Tibial artery (tissue), 4 donors: ENCODE measurements around the gene NDUFA13.

ENCODE experiments used
- DNase-seq, 2 donors: peaks; one replicate each; pipeline ENCODE4 v3.0.0-alpha.2; 2019
- H3K27ac ChIP-seq, 2 donors: fragments of 200-600 bp; sonication (generic) in 1 of 2; 1 replicate in 1 of 2; 2 replicates in 1 of 2; pipeline ENCODE4 v1.5.1; 2018 to 2019; ENCODE audit warnings: mild to moderate bottlenecking in 1 of 2
- H3K27me3 ChIP-seq, 2 donors: fragments of 200-600 bp; sonication (generic) in 1 of 2; one replicate each; pipeline versions ENCODE4 v1.5.1 to v1.6.0; 2016 to 2019
- H3K36me3 ChIP-seq, 3 donors: fragments of 200-600 bp; sonication (generic) in 2 of 3; one replicate each; pipeline ENCODE4 v1.5.1; 2016 to 2019; ENCODE audit warnings: mild to moderate bottlenecking in 2 of 3
- H3K4me1 ChIP-seq, 4 donors: fragments of 200-600 bp; sonication (generic) in 2 of 4; 1 replicate in 3 of 4; 2 replicates in 1 of 4; pipeline ENCODE4 v1.5.1; 2016 to 2019
- H3K4me3 ChIP-seq, 2 donors: fragments of 200-600 bp; sonication (generic) in 1 of 2; 1 replicate in 1 of 2; 2 replicates in 1 of 2; pipeline ENCODE4 v1.5.1; 2018 to 2019; ENCODE audit warnings: mild to moderate bottlenecking in 2 of 2
- H3K9me3 ChIP-seq, 3 donors: fragments of 200-600 bp; sonication (generic) in 1 of 3; one replicate each; pipeline ENCODE4 v1.5.1; 2016 to 2019
- CTCF ChIP-seq, 2 experiments: fragments of 200-600 bp in 1 of 2; fragments of 450-650 bp in 1 of 2; IDR thresholded peaks; one replicate each; pipeline ENCODE4 v1.5.1; 2017 to 2019; ENCODE audit warnings: antibody characterized with exemption in 2 of 2, mild to moderate bottlenecking in 1 of 2, moderate library complexity in 1 of 2
- intact Hi-C: fragments of 100-400 bp; cut with DNase I; formaldehyde crosslinking; loops from one replicate; pipeline ENCODE4 v1.15.0; 2023; ENCODE audit warnings: low total_unique reads

Gene NDUFA13

GRCh38 chr19:19532806-19533701 is 17.0 kb downstream of the NDUFA13 start:
- Histone ChIP-seq H3K27me3 (peaks cover 0 to 8% of the 10 kb centered on the region in 2 donors), H3K4me3 (no peak overlapping the region), H3K9me3 (no peaks in the 10 kb centered on the region), H3K27ac (no peak overlapping the region), H3K36me3 (peaks cover under 1 to 31% (median under 1%) of the 10 kb centered on the region in 3 donors), H3K4me1 (peaks cover 0 to 25% (median 17%) of the 10 kb centered on the region in 4 donors)
- intact Hi-C loops = loop anchor here (5.0 to 10.0 kb wide), 2 partner anchors 109 to 422 kb away; partner anchors contain the start of gene GMIP
- DNase-seq = no peak
- TF ChIP-seq CTCF (IDR thresholded peaks at IDR 0.05) = no peak

GRCh38 chr19:19533841-19534240 is 17.8 kb downstream of the NDUFA13 start:
- Histone ChIP-seq H3K27ac (no peak overlapping the region), H3K36me3 (peaks cover 0 to 23% (median 0%) of the 10 kb centered on the region in 3 donors), H3K4me1 (peaks cover 0 to 31% (median 22%) of the 10 kb centered on the region in 4 donors), H3K9me3 (no peaks in the 10 kb centered on the region), H3K27me3 (peaks cover 0 to 15% of the 10 kb centered on the region in 2 donors), H3K4me3 (no peak overlapping the region)
- DNase-seq = no peak
- intact Hi-C loops = loop anchor here (5.0 to 10.0 kb wide), 2 partner anchors 108 to 421 kb away; partner anchors contain the start of gene GMIP
- TF ChIP-seq CTCF (IDR thresholded peaks at IDR 0.05) = no peak

GRCh38 chr19:19534556-19535265 is 18.7 kb downstream of the NDUFA13 start:
- intact Hi-C loops = loop anchor here (5.0 to 10.0 kb wide), 2 partner anchors 108 to 420 kb away; partner anchors contain the start of gene GMIP
- Histone ChIP-seq H3K4me3 (no peak overlapping the region), H3K27me3 (peaks cover 0 to 21% of the 10 kb centered on the region in 2 donors), H3K36me3 (peaks cover 0 to 14% (median 0%) of the 10 kb centered on the region in 3 donors), H3K9me3 (no peaks in the 10 kb centered on the region), H3K4me1 (peaks cover 0 to 30% (median 20%) of the 10 kb centered on the region in 4 donors), H3K27ac (no peak overlapping the region)
- DNase-seq = no peak
- TF ChIP-seq CTCF (IDR thresholded peaks at IDR 0.05) = no peak

GRCh38 chr19:19535311-19536191 is 19.5 kb downstream of the NDUFA13 start:
- intact Hi-C loops = loop anchor here (10.0 kb wide), 1 partner anchor 419 kb away; no protein-coding TSS in a partner anchor
- Histone ChIP-seq H3K9me3 (no peaks in the 10 kb centered on the region), H3K27ac (no peak overlapping the region), H3K4me1 (peaks cover 0 to 37% (median 28%) of the 10 kb centered on the region in 4 donors), H3K27me3 (peaks cover 0 to 30% of the 10 kb centered on the region in 2 donors), H3K36me3 (peaks cover 0 to 7% (median 0%) of the 10 kb centered on the region in 3 donors), H3K4me3 (no peak overlapping the region)
- DNase-seq = no peak
- no peak for TF ChIP-seq CTCF (IDR thresholded peaks at IDR 0.05)
